Measurements from ENCODE around the gene OGDH. TPM values are rescaled to one million over a fixed set of nuclear protein-coding genes. Genes with fewer than 3 reads are reported as not detected.

The OGDH gene
- total and polyA plus RNA-seq, 2 experiments from 2014 or later: 13.5 to 76.9 TPM

- no peak for DNase-seq (ENCODE audit: low spot score)
- no peaks in the 10 kb centered on the region for H3K9me3 Mint-ChIP-seq
- Histone ChIP-seq H3K4me1 (ENCODE audit: insufficient read depth) (no peaks in the 10 kb centered on the region), H3K36me3 (ENCODE audit: insufficient read depth) (peaks cover 7% of the 10 kb centered on the region; the same call in 1 of the 2 replicates), H4K20me1 (replicated peaks; ENCODE audit: insufficient read depth) (no peaks in the 10 kb centered on the region), H3K9me2 (ENCODE audit: insufficient read depth) (no peaks in the 10 kb centered on the region), H2AFZ (no peak overlapping the region), H3K27ac (ENCODE audit: low read depth) (no peak overlapping the region), H3F3A (replicated peaks; ENCODE audit: low read depth) (no peaks in the 10 kb centered on the region), H3K4me3 (no peak overlapping the region), H3K27me3 (ENCODE audit: insufficient read depth) (no peaks in the 10 kb centered on the region), H3K4me2 (no peak overlapping the region), H3K79me2 (replicated peaks; ENCODE audit: insufficient read depth) (no peaks in the 10 kb centered on the region)
- H3K4me1 Mint-ChIP-seq: no peaks in the 10 kb centered on the region
- no peak overlapping the region for H3K27ac Mint-ChIP-seq
- TF ChIP-seq ZNF462 (CRISPR knock-in tag; IDR thresholded peaks at IDR 0.05) (no peak), NANOG (IDR thresholded peaks at IDR 0.05; ENCODE audit: borderline replicate concordance) (no peak), JUNB (IDR thresholded peaks at IDR 0.05; ENCODE audit: unreplicated experiment) (no peak), EZH2 (IDR thresholded peaks at IDR 0.05; ENCODE audit: low read depth, unreplicated experiment) (no peak), CREB1 (CRISPR knock-in tag; IDR thresholded peaks at IDR 0.05; ENCODE audit: low read depth) (no peak), EZH2phosphoT487 (IDR thresholded peaks at IDR 0.05; ENCODE audit: unreplicated experiment) (no peak), CTCF (conservative IDR thresholded peaks at IDR 0.05; ENCODE audit: low read depth in 2 of 2) (no peak)
- peaks cover 2% of the 10 kb centered on the region for H3K27me3 Mint-ChIP-seq (ENCODE audit: insufficient read depth, low read depth, poor library complexity)
- no peak overlapping the region for H3K4me3 Mint-ChIP-seq
- ATAC-seq: peak; percentile 38; the same call in 2 of the 3 replicates
- peaks cover 49% of the 10 kb centered on the region for H3K36me3 Mint-ChIP-seq (ENCODE audit: low read depth)
Observed at GRCh38 chr7:44693641-44694313, 87.3 kb downstream of the OGDH start.

Measured in GM23338 (cell line).